GM12864 (cell line): ENCODE measurements around the gene PASD1.
"Not testable (repeated sequence)": the region's sequence is repeated elsewhere in the genome, so short reads cannot be mapped to it uniquely, and the experiment has no call there.

Source experiments
- DNase-seq: peaks from one replicate; pipeline ENCODE4 v3.0.0-alpha.2; 2011; ENCODE audit warnings: low read depth
- H3K4me3 ChIP-seq: 2 replicates; pipeline ENCODE4 v1.5.1; 2011; ENCODE audit warnings: mild to moderate bottlenecking, low read depth, low read length, control low read depth
- TF ChIP-seq, protein P1 (sequence below): IDR thresholded peaks from 2 replicates; pipeline ENCODE4 v1.5.1; 2011; ENCODE audit warnings: low read depth, mild to moderate bottlenecking, moderate library complexity, low read length, control low read depth, inconsistent platforms; ENCODE audit errors: missing control alignments

PASD1 gene

DNA sequence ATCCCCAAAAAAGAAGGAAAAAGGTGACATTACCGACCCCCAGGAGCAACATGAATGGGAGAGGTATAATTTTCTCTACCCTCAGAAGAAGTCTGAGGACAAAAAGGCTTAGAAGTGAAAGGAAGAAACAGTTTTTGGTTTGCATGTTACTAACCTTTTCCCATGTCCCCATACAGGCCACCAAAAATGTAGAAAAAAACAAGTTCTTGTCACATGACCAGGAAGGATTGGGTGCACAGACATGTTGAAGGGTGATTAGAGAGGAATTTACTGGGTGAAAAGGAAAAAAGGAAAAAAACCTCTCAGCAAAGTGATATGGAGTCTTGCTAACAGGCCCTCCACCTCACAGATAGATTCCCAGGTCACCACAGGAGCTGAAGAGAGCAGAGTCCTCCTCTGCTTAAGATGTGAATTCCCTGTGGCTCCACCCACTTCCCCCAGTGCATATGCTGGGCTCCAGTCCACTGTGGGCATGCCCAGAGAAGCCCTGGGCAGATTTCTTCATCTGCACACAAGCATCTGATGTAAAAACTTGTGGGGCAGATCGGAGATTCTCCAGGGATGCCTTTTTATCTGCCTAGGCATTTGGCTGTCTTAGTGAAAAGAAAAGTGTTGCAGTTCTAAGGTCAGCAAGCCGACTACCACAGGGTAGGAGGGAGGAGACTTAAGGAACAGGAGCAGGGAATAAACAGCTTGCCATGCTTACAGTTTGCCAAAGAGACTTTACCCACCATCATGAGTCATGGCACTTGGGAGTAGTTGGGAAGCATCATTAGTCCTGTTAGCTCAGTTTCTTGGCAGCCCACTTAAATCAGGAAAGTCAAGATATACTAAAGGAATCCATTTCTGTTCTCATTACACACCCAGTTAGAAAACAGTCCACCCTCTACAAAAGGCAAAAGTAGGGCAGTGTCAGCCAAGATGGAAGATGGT lies 25.0 kb upstream of the PASD1 start:
- no peak overlapping the region for H3K4me3 ChIP-seq
- TF ChIP-seq, protein P1, sequence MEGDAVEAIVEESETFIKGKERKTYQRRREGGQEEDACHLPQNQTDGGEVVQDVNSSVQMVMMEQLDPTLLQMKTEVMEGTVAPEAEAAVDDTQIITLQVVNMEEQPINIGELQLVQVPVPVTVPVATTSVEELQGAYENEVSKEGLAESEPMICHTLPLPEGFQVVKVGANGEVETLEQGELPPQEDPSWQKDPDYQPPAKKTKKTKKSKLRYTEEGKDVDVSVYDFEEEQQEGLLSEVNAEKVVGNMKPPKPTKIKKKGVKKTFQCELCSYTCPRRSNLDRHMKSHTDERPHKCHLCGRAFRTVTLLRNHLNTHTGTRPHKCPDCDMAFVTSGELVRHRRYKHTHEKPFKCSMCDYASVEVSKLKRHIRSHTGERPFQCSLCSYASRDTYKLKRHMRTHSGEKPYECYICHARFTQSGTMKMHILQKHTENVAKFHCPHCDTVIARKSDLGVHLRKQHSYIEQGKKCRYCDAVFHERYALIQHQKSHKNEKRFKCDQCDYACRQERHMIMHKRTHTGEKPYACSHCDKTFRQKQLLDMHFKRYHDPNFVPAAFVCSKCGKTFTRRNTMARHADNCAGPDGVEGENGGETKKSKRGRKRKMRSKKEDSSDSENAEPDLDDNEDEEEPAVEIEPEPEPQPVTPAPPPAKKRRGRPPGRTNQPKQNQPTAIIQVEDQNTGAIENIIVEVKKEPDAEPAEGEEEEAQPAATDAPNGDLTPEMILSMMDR, result no peak
- DNase-seq, result no peak

DNA sequence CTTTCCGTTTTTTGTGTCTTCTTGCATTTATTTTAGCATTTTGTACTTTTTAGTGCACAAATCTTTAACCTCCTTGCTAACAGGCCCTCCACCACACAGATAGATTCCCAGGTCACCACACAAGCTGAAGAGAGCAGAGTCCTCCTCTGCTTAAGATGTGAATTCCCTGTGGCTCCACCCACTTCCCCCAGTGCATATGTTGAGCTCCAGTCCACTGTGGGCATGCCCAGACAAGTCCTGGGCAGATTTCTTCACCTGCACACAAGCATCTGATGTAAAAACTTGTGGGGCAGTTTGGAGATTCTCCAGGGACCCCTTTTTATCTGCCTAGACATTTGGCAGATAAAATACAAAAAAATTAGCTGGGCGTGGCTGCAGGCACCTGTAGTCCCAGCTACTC lies 19.8 kb upstream of the PASD1 start:
- peak; percentile 0 for DNase-seq
- no peak overlapping the region for H3K4me3 ChIP-seq
- TF ChIP-seq, protein P1, result no peak

DNA sequence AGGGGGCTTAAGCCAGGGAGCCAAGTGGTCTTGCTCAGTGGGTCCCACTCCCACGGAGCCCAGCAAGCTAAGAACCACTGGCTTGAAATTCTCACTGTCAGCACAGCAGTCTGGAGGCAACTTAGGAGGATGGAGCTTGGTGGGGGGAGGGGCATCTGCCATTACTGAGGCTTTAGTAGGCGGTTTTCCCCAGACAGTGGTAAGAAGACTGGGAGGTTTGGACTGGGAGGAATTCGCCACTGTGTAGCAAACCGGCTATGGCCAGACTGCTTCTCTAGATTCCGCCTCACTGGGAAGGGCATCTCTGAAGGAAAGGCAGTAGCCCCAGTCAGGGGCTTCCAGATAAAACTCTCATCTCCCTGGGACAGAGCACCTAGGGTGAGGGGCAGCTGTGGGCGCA lies 17.2 kb upstream of the PASD1 start:
- H3K4me3 ChIP-seq, DNase-seq: not testable (repeated sequence)

GRCh38 chrX:151551176-151551575 lies 12.3 kb upstream of the PASD1 start:
- H3K4me3 ChIP-seq, DNase-seq: not testable (repeated sequence)

GRCh38 chrX:151552743-151553142 lies 10.7 kb upstream of the PASD1 start:
- no peak for DNase-seq
- no peak overlapping the region for H3K4me3 ChIP-seq
- TF ChIP-seq, protein P1, result no peak

DNA sequence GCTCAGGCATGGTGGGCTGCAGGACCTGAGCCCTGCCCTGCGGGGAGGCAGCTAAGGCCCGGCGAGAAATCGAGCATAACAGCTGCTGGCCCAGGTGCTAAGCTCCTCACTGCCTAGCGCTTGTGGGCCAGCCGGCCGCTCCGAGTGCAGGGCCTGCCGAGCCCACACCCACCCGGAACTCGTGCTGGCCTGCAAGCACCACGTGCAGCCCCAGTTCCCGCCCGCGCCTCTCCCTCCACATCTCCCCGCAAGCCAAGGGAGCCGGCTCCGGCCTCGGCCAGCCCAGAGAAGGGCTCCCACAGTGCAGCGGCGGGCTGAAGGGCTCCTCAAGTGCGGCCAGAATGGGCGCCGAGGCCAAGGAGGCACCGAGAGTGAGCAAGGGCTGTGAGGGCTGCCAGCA lies 8.2 kb upstream of the PASD1 start:
- not testable (repeated sequence) for DNase-seq, H3K4me3 ChIP-seq

DNA sequence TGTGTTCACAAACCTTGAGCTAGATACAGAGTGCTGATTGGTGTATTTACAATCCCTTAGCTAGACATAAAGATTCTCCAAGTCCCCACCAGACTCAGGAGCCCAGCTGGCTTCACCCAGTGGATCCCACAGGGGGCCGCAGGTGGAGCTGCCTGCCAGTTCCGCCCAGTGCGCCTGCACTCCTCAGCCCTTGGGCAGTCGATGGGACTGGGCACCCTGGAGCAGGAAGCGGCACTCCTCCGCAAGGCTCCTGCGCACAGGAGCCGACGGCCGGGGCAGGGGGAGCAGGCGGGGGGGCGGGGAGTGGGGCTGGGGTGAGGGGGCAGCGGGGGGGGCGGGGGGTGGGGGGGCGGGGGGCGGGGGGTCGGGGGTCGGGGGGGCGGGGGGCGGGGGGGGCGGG lies 990 bp upstream of the PASD1 start:
- H3K4me3 ChIP-seq, DNase-seq: not testable (repeated sequence)

GRCh38 chrX:151563003-151563402 lies 472 bp upstream of the PASD1 start:
- not testable (repeated sequence) for DNase-seq

DNA sequence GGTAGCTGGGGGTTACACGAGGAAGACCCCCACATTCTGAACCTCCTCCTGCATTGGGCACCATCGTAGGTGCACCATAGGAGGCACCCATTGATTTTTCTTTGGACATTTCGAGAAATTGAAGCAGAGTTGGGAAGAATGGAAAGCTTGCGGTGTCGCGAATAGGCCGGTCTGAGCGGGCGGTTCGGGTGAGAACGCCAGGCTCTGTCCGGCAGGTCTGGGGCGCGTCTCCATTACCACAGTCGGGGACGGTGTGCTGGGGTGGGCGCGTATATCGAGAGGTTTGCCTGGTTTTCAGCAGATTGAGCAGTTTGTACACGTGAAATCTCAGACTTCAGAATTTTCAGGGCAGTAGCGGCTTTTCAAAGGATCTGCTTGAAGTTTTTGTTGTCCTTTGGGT lies 560 bp downstream of the PASD1 start:
- TF ChIP-seq, protein P1, result no peak
- no peak for DNase-seq
- H3K4me3 ChIP-seq, result no peak overlapping the region

More at GRCh38 chrX:151563003-151563402, 472 bp upstream of the PASD1 start:
- not testable (repeated sequence) for H3K4me3 ChIP-seq

GRCh38 chrX:151566872-151567271 lies 3.4 kb downstream of the PASD1 start:
- not testable (repeated sequence) for DNase-seq, H3K4me3 ChIP-seq
